Right cardiac atrium (tissue), 5 donors: ENCODE results near the gene ARMC9. TPM values are rescaled to one million over a fixed set of nuclear protein-coding genes. Genes with fewer than 3 reads are reported as not detected.

ENCODE experiments used
- ATAC-seq, 2 donors: fragments of 200-7000 bp; cut with Tn5 transposase; one replicate each; pipeline versions ENCODE4 v1.8.0 to v1.9.1; 2020; ENCODE audit warnings: moderate library complexity in 2 of 2, mild to moderate bottlenecking in 1 of 2
- DNase-seq, 3 donors: peaks; one replicate each; pipeline ENCODE4 v3.0.0-alpha.2; 2020
- H3K27ac ChIP-seq: one replicate; pipeline ENCODE4 v1.5.1; 2013; ENCODE audit warnings: mild to moderate bottlenecking, low read length, control low read depth, moderate library complexity
- H3K27me3 ChIP-seq: one replicate; pipeline ENCODE4 v1.6.1; 2013; ENCODE audit not compliant: control insufficient read depth, insufficient read depth
- H3K4me1 ChIP-seq: one replicate; pipeline ENCODE4 v1.6.1; 2013; ENCODE audit warnings: low read length; ENCODE audit not compliant: control insufficient read depth, insufficient read depth
- H3K4me3 ChIP-seq: one replicate; pipeline ENCODE4 v1.5.1; 2013; ENCODE audit warnings: low read length, control low read depth
- H3K9me3 ChIP-seq: one replicate; pipeline ENCODE4 v1.6.1; 2013; ENCODE audit warnings: low read length; ENCODE audit not compliant: control insufficient read depth
- WGBS: extraction: QIAGEN DNeasy Blood & Tissue Kit; methylation state at CpG from one replicate; pipeline ENCODE4 v1.1.7; 2013; 5-methylcytosine and 5-hydroxymethylcytosine counted together
- intact Hi-C, 4 donors: fragments of 100-400 bp; cut with DNase I; formaldehyde crosslinking; loops; one replicate each; pipeline versions ENCODE4 v1.11.0 to v1.14.0; 2022 to 2023
- polyA plus RNA-seq: library from polyadenylated mRNA; stranded (reverse); fragments of 200-250 nt; gene quantifications from one replicate; pipeline ENCODE4 v1.2.3, GENCODE V29; 2013
- total RNA-seq, 4 donors: library from RNA; stranded (reverse); fragmentation: NEBNext Ultra II Directional; extraction: Animal tissue kit (Norgen Biotek cat#: 25700); gene quantifications; one replicate each; pipeline ENCODE4 v1.2.1, GENCODE V29; 2021
- donor health status: healthy with polysubstance abuse.
- donor health status: DM: no; HTN: yes; CAD: no.
- donor health status: DM: no; HTN: no; CAD: no.
- donor health status: DM: no; HTN: yes; CAD: no; lungs with severe emphysema.
- donor health status: DM: yes; HTN: yes; CAD: no.

ARMC9 gene
- total and polyA plus RNA-seq, 5 donors: 1.3 to 6.8 (median 3.8) TPM

GRCh38 chr2:231388725-231389346, 190.4 kb downstream of the ARMC9 start:
- Histone ChIP-seq H3K4me3 (no peak overlapping the region), H3K27me3 (no peaks in the 10 kb centered on the region), H3K4me1 (no peaks in the 10 kb centered on the region), H3K27ac (no peak overlapping the region), H3K9me3 (no peaks in the 10 kb centered on the region)
- intact Hi-C loops: no loop called here
- WGBS: 90% methylated on average over 15 of the region's 15 CpGs
- no peak for ATAC-seq
- DNase-seq: no peak

GRCh38 chr2:231390667-231391066, 192.2 kb downstream of the ARMC9 start:
- Histone ChIP-seq H3K4me3 (no peak overlapping the region), H3K4me1 (no peaks in the 10 kb centered on the region), H3K9me3 (no peaks in the 10 kb centered on the region), H3K27me3 (no peaks in the 10 kb centered on the region), H3K27ac (no peak overlapping the region)
- DNase-seq (peak in 1 of 3 donors; percentile 49), ATAC-seq (no peak)
- intact Hi-C loops: loop anchor here in 1 of 4 donors (10.0 kb wide), 1 partner anchor 96 kb away; no protein-coding TSS in a partner anchor
- WGBS: 71% methylated on average over 8 of the region's 8 CpGs

- H3K27me3 ChIP-seq: no peaks in the 10 kb centered on the region
- no peak overlapping the region for H3K27ac ChIP-seq
- H3K4me1 ChIP-seq: no peaks in the 10 kb centered on the region
- intact Hi-C loops: loop anchor here in 1 of 4 donors (10.0 kb wide), 1 partner anchor 97 kb away; no protein-coding TSS in a partner anchor
- H3K9me3 ChIP-seq: no peaks in the 10 kb centered on the region
- ATAC-seq: no peak
- H3K4me3 ChIP-seq: no peak overlapping the region
- WGBS: 78% methylated on average over 7 of the region's 7 CpGs
- peak in 1 of 3 donors; percentile 18 for DNase-seq
Observed at GRCh38 chr2:231391981-231392380, 193.6 kb downstream of the ARMC9 start.

GRCh38 chr2:231392431-231393148, 194.2 kb downstream of the ARMC9 start:
- no peak overlapping the region for H3K4me3 ChIP-seq
- WGBS: 93% methylated on average over 14 of the region's 14 CpGs
- intact Hi-C loops: loop anchor here in 1 of 4 donors (10.0 kb wide), 1 partner anchor 98 kb away; no protein-coding TSS in a partner anchor
- no peaks in the 10 kb centered on the region for H3K4me1 ChIP-seq
- DNase-seq (peak in 1 of 3 donors; percentile 14), ATAC-seq (no peak)
- no peaks in the 10 kb centered on the region for H3K9me3 ChIP-seq
- H3K27me3 ChIP-seq: no peaks in the 10 kb centered on the region
- no peak overlapping the region for H3K27ac ChIP-seq

GRCh38 chr2:231393149-231394131, 195.0 kb downstream of the ARMC9 start:
- Histone ChIP-seq H3K9me3 (no peaks in the 10 kb centered on the region), H3K27me3 (no peaks in the 10 kb centered on the region), H3K4me1 (no peaks in the 10 kb centered on the region), H3K4me3 (no peak overlapping the region), H3K27ac (no peak overlapping the region)
- DNase-seq (peak in 1 of 3 donors; percentile 47), ATAC-seq (no peak)
- intact Hi-C loops: loop anchor here in 1 of 4 donors (10.0 kb wide), 1 partner anchor 99 kb away; no protein-coding TSS in a partner anchor
- WGBS: 85% methylated on average over 17 of the region's 17 CpGs

- ATAC-seq (no peak), DNase-seq (peak in 1 of 3 donors; percentile 6)
- WGBS: 81% methylated on average over 13 of the region's 13 CpGs
- Histone ChIP-seq H3K27me3 (no peaks in the 10 kb centered on the region), H3K9me3 (no peaks in the 10 kb centered on the region), H3K4me1 (no peaks in the 10 kb centered on the region), H3K4me3 (no peak overlapping the region), H3K27ac (no peak overlapping the region)
- intact Hi-C loops: loop anchor here in 2 of 4 donors (5.0 to 10.0 kb wide), 2 partner anchors 97 to 100 kb away; no protein-coding TSS in a partner anchor
Observed at GRCh38 chr2:231394211-231395141, 196.0 kb downstream of the ARMC9 start.

GRCh38 chr2:231395188-231396057, 197.0 kb downstream of the ARMC9 start, which contains the start of gene B3GNT7:
TSS of gene B3GNT7 (plus strand) at chr2:231395710. CDS start at chr2:231395804, 94 bp downstream.
- WGBS: 4% methylated on average over 95 of the region's 95 CpGs
- Histone ChIP-seq H3K4me3 (peak within 1 kb of the TSS; percentile 73), H3K27me3 (no peaks in the 10 kb centered on the region), H3K9me3 (no peaks in the 10 kb centered on the region), H3K4me1 (peaks cover 4% of the 10 kb centered on the region), H3K27ac (no peak within 1 kb of the TSS)
- no peak for DNase-seq
- ATAC-seq: no peak
- intact Hi-C loops: loop anchor here in 3 of 4 donors (2.0 to 10.0 kb wide), 3 partner anchors 98 to 101 kb away; no protein-coding TSS in a partner anchor

GRCh38 chr2:231396058-231396821, 197.8 kb downstream of the ARMC9 start:
- WGBS: 20% methylated on average over 41 of the region's 41 CpGs
- ATAC-seq: no peak
- Histone ChIP-seq H3K27me3 (no peaks in the 10 kb centered on the region), H3K4me1 (peaks cover 5% of the 10 kb centered on the region), H3K9me3 (no peaks in the 10 kb centered on the region), H3K4me3 (peak overlapping the region; percentile 73), H3K27ac (no peak overlapping the region)
- intact Hi-C loops: loop anchor here in 3 of 4 donors (2.0 to 10.0 kb wide), 3 partner anchors 99 to 101 kb away; no protein-coding TSS in a partner anchor
- DNase-seq: no peak
